Measurements from ENCODE around the gene KDM4B.
A peak's percentile ranks its signal among the peaks of the same experiment; 100 is the strongest.

The KDM4B gene

GRCh38 chr19:4969772-4970531 lies 1.0 kb downstream of the KDM4B start:
- Histone ChIP-seq H3K4me3 (replicated peaks; ENCODE audit: insufficient read depth, low read length) (peak overlapping the region; percentile 52), H3K27ac (replicated peaks) (peak overlapping the region; percentile 29), H3K27me3 (ENCODE audit: insufficient read depth, poor library complexity, severe bottlenecking) (no peaks in the 10 kb centered on the region)
- TF ChIP-seq SPI1 (IDR thresholded peaks at IDR 0.05; ENCODE audit: borderline replicate concordance, low read depth) (peak; percentile 89), REST (IDR thresholded peaks at IDR 0.05; ENCODE audit: insufficient replicate concordance, low read depth) (no peak)
- peak; percentile 69 to 72 for DNase-seq (ENCODE audit: low read depth in 1 of 2, low spot score in 1 of 2)

- peak overlapping the region; percentile 52 for H3K4me3 ChIP-seq (replicated peaks; ENCODE audit: insufficient read depth, low read length)
- peak in 1 of 2 experiments; percentile 14 for DNase-seq (ENCODE audit: low read depth in 1 of 2, low spot score in 1 of 2)
- peak overlapping the region; percentile 22 for H3K27ac ChIP-seq (replicated peaks)
- H3K27me3 ChIP-seq (ENCODE audit: insufficient read depth, poor library complexity, severe bottlenecking), result no peaks in the 10 kb centered on the region
- TF ChIP-seq CTCF (IDR thresholded peaks at IDR 0.05; ENCODE audit: insufficient read depth, low read length), result no peak
- TF ChIP-seq GABPA (IDR thresholded peaks at IDR 0.05; ENCODE audit: low read depth), result no peak
- no peak for TF ChIP-seq SPI1 (IDR thresholded peaks at IDR 0.05; ENCODE audit: borderline replicate concordance, low read depth)
- no peak for TF ChIP-seq REST (IDR thresholded peaks at IDR 0.05; ENCODE audit: insufficient replicate concordance, low read depth)
- no peak for TF ChIP-seq POLR2AphosphoS5 (IDR thresholded peaks at IDR 0.05; ENCODE audit: low read depth)
These were observed 1.9 kb downstream of the KDM4B start for GRCh38 chr19:4970558-4971423.

GRCh38 chr19:4971424-4971793 lies 2.5 kb downstream of the KDM4B start:
- TF ChIP-seq GABPA (IDR thresholded peaks at IDR 0.05; ENCODE audit: low read depth) (no peak), POLR2AphosphoS5 (IDR thresholded peaks at IDR 0.05; ENCODE audit: low read depth) (no peak), SPI1 (IDR thresholded peaks at IDR 0.05; ENCODE audit: borderline replicate concordance, low read depth) (no peak), CTCF (IDR thresholded peaks at IDR 0.05; ENCODE audit: insufficient read depth, low read length) (no peak), REST (IDR thresholded peaks at IDR 0.05; ENCODE audit: insufficient replicate concordance, low read depth) (no peak)
- peak overlapping the region; percentile 52 for H3K4me3 ChIP-seq (replicated peaks; ENCODE audit: insufficient read depth, low read length)
- peak in 1 of 2 experiments; percentile 43 for DNase-seq (ENCODE audit: low read depth in 1 of 2, low spot score in 1 of 2)
- no peaks in the 10 kb centered on the region for H3K27me3 ChIP-seq (ENCODE audit: insufficient read depth, poor library complexity, severe bottlenecking)
- H3K27ac ChIP-seq (replicated peaks), result no peak overlapping the region; the same call in 1 of the 2 replicates
